ENCODE measurements around the gene FMNL3. TPM values are rescaled to one million over a fixed set of nuclear protein-coding genes. Genes with fewer than 3 reads are reported as not detected.

The FMNL3 gene
- total RNA-seq, 1 donor from 2014 or later = 19.2 TPM

DNA sequence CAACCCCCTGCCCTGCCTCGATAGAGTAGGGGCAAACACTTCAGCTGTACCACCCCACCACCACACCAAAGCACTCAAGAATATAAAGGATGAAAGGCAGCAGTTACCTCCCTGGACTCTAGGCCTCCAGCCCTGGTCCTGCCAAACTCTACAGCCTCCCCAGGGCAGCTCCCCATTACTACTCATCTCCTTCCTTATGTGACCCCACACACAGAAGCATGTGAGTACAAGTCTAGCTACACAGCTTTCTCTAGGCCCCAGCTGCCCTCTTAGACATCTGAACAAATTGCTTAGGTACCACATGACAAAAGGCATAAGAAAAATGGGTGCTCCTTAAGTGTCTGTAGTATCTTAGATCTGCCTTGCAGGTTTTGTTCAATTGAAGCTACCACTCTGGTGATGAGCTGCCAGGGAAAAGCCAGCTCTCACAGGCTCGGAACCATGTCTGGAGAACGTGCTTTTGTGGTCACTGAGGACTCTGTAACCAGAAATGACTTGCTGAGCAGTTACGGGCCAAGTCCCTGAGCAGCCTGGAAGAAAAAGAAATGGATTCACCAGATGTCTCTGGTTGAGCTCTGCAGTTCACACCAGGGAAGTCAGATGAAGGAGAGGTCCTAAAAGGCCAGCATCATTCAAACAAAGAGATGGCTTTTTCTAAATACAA, 32.8 kb downstream of the FMNL3 start:
- TF ChIP-seq CTCF (IDR thresholded peaks at IDR 0.05; ENCODE audit: unreplicated experiment) = no peak
- peaks cover 33% of the 10 kb centered on the region for H3K4me1 Mint-ChIP-seq
- no peak for DNase-seq (ENCODE audit: low spot score in 2 of 2, unreplicated experiment in 2 of 2)

GRCh38 chr12:49673446-49674317, 33.5 kb downstream of the FMNL3 start:
- TF ChIP-seq CTCF (IDR thresholded peaks at IDR 0.05; ENCODE audit: unreplicated experiment) = no peak
- Mint-ChIP-seq H3K27ac (peak overlapping the region; percentile 98), H3K36me3 (no peaks in the 10 kb centered on the region), H3K4me3 (peak overlapping the region; percentile 10), H3K27me3 (ENCODE audit: low read depth) (no peaks in the 10 kb centered on the region), H3K4me1 (peaks cover 33% of the 10 kb centered on the region), H3K9me3 (no peaks in the 10 kb centered on the region)
- peak; percentile 67 to 68 for DNase-seq (ENCODE audit: low spot score in 2 of 2, unreplicated experiment in 2 of 2)

More for the DNA sequence above, 32.8 kb downstream of the FMNL3 start:
- Mint-ChIP-seq H3K27me3 (ENCODE audit: low read depth) (no peaks in the 10 kb centered on the region), H3K27ac (peak overlapping the region; percentile 98), H3K4me3 (no peak overlapping the region), H3K9me3 (no peaks in the 10 kb centered on the region), H3K36me3 (no peaks in the 10 kb centered on the region)

DNA sequence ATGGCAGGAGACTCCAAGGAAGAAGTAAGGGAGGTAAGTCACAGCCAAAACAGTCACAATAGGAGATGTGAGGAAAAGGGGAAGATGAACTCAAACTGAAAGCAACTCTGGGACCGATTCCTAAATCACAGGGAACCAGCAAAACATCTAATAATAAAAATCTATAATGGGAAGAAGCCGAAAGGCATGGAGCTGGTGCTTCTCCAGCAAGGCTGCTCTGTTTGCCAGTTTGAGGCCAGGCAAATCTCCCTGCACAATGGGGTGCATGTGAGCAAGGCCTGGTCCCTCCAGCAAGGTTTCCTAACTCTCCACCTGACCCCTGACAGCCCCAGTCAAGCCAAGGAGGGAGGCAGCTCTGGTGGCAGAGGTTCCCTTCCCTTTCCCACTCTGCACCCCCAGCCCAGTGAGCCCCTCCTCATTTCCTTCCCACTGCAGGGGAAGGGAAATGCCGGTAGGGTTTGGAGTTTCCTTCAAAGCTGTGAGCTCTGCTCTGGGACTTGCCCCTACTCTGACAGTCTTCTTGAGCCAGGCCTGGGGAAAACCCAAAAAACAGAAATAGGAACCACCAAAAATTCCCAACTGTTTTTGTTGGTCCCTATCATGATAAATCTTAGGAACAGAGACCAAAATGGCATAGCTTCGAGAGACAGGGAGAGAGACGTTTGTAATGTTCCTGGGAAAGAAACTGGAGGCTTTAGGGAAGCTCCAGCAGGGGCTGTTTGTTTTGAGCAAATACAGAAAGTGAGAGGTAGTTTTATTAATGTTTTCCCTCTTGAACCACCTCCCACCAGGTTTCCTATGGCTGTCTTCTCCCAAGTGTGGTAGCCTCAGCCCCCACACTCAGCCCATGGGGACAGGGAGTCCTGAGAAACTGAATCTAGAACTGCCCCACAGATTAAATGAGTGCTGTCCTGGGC, 34.6 kb downstream of the FMNL3 start:
- no peak overlapping the region for H3K4me3 Mint-ChIP-seq
- H3K27me3 Mint-ChIP-seq (ENCODE audit: low read depth) = no peaks in the 10 kb centered on the region
- peaks cover 33% of the 10 kb centered on the region for H3K4me1 Mint-ChIP-seq
- H3K9me3 Mint-ChIP-seq = no peaks in the 10 kb centered on the region
- H3K27ac Mint-ChIP-seq = peak overlapping the region; percentile 98
- no peak for DNase-seq (ENCODE audit: low spot score in 2 of 2, unreplicated experiment in 2 of 2)
- H3K36me3 Mint-ChIP-seq = no peaks in the 10 kb centered on the region
- no peak for TF ChIP-seq CTCF (IDR thresholded peaks at IDR 0.05; ENCODE audit: unreplicated experiment)

GRCh38 chr12:49671031-49671765, 36.0 kb downstream of the FMNL3 start:
- no peaks in the 10 kb centered on the region for H3K27me3 Mint-ChIP-seq (ENCODE audit: low read depth)
- H3K9me3 Mint-ChIP-seq = no peaks in the 10 kb centered on the region
- no peak overlapping the region for H3K4me3 Mint-ChIP-seq
- TF ChIP-seq CTCF (IDR thresholded peaks at IDR 0.05; ENCODE audit: unreplicated experiment) = no peak
- peaks cover 27% of the 10 kb centered on the region for H3K4me1 Mint-ChIP-seq
- no peak overlapping the region for H3K27ac Mint-ChIP-seq
- no peaks in the 10 kb centered on the region for H3K36me3 Mint-ChIP-seq
- no peak for DNase-seq (ENCODE audit: low spot score in 2 of 2, unreplicated experiment in 2 of 2)

GRCh38 chr12:49669796-49670195, 37.4 kb downstream of the FMNL3 start:
- no peak for TF ChIP-seq CTCF (IDR thresholded peaks at IDR 0.05; ENCODE audit: unreplicated experiment)
- Mint-ChIP-seq H3K27ac (no peak overlapping the region), H3K4me3 (no peak overlapping the region), H3K9me3 (no peaks in the 10 kb centered on the region), H3K4me1 (peaks cover 28% of the 10 kb centered on the region), H3K27me3 (ENCODE audit: low read depth) (no peaks in the 10 kb centered on the region), H3K36me3 (no peaks in the 10 kb centered on the region)
- no peak for DNase-seq (ENCODE audit: low spot score in 2 of 2, unreplicated experiment in 2 of 2)
